ENCODE results near the gene REXO1.

DNA sequence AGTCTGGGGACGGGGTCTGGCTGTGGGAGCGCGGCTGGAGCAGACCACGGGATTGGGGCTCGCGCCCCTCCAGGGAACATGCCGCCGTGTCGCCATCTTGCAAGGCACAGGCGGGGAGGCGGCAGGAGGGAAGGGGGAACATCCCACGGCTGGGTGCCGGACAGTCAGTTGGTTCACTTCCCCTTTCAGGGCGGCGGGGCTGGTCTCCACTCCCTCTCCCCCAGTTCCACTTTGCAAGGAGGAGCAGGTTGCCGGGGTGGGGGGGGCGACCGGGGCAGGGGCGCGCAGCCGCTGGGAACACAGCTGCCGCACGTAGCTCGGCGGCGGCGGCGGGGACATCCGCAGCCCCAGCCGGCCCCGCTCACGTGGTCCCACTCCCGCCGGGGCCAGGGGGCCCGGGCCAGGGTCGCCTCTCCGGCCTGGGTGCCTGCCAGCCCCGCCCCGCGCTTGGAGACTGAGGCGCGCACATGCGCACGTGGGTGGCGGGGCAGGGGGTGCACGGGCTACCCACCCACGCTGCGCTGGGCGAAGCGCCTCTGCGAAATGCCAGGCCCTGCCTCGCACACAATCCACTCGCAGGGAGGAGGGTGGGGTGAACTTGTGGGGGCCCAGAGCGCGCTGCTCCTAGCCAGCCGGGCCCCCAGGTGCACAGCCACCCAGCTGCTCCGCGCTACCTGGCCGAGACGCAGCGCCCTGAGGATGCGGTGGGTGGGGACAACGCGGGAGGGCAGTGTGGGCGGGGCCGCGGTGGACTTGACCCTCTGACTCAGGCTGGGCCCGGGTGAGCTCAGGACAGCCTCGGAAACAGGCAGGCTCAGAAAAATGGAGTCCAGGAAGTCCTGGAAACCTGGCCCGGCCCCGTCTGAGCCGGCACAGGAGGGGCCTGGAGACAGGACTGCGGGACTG is 8.7 kb upstream of the REXO1 start:
- no peak for TF ChIP-seq POLR2A (IDR thresholded peaks at IDR 0.05; ENCODE audit: low read length)
- TF ChIP-seq GATA1 (IDR thresholded peaks at IDR 0.05; ENCODE audit: low read depth, low read length) = no peak

Data from erythroblast (primary cell).